Tibial nerve (tissue), 4 donors: ENCODE results near the gene ZIM2. TPM values are rescaled to one million over a fixed set of nuclear protein-coding genes. Genes with fewer than 3 reads are reported as not detected.

Experiments used
- DNase-seq, 2 donors: peaks; one replicate each; pipeline ENCODE4 v3.0.0-alpha.2; 2019; ENCODE audit warnings: low spot score in 2 of 2
- H3K27ac ChIP-seq, 4 donors: fragments of 200-600 bp; sonication (generic) in 3 of 4; one replicate each; pipeline ENCODE4 v1.5.1; 2017 to 2019; ENCODE audit warnings: mild to moderate bottlenecking in 1 of 4
- H3K27me3 ChIP-seq, 2 donors: fragments of 200-600 bp; sonication (generic) in 1 of 2; one replicate each; pipeline versions ENCODE4 v1.5.1 to v1.6.0; 2017 to 2019
- H3K36me3 ChIP-seq, 3 donors: fragments of 200-600 bp; sonication (generic); one replicate each; pipeline ENCODE4 v1.5.1; 2018 to 2019
- H3K4me1 ChIP-seq, 4 donors: fragments of 200-600 bp; sonication (generic) in 3 of 4; one replicate each; pipeline ENCODE4 v1.5.1; 2017 to 2019
- H3K4me3 ChIP-seq, 4 donors: fragments of 200-600 bp; sonication (generic) in 3 of 4; one replicate each; pipeline ENCODE4 v1.5.1; 2017 to 2019; ENCODE audit warnings: mild to moderate bottlenecking in 1 of 4, moderate library complexity in 1 of 4
- H3K9me3 ChIP-seq, 4 donors: fragments of 200-600 bp; sonication (generic) in 3 of 4; one replicate each; pipeline ENCODE4 v1.5.1; 2017 to 2019
- CTCF ChIP-seq, 5 experiments: fragments of 200-600 bp in 3 of 5; fragments of 450-650 bp in 2 of 5; sonication (generic) in 3 of 5; IDR thresholded peaks; one replicate each; pipeline ENCODE4 v1.5.1; 2016 to 2019; ENCODE audit warnings: antibody characterized with exemption in 5 of 5, mild to moderate bottlenecking in 3 of 5, moderate library complexity in 2 of 5
- EP300 ChIP-seq, 2 donors: sonication (generic); formaldehyde crosslinking; IDR thresholded peaks; one replicate each; pipeline ENCODE4 v1.6.1; 2017; ENCODE audit warnings: antibody characterized with exemption in 2 of 2, mild to moderate bottlenecking in 1 of 2
- POLR2A ChIP-seq, 2 donors: fragments of 450-650 bp; IDR thresholded peaks; one replicate each; pipeline ENCODE4 v1.6.1; 2017; ENCODE audit warnings: antibody characterized with exemption in 2 of 2, mild to moderate bottlenecking in 2 of 2, moderate library complexity in 2 of 2
- WGBS, 2 donors: methylation state at CpG; one replicate each; pipeline ENCODE4 v1.1.5; 2018; 5-methylcytosine and 5-hydroxymethylcytosine counted together
- total RNA-seq, 4 donors: library from RNA; depleted of rRNA; stranded (reverse); fragments of >200 nt; gene quantifications; one replicate each; pipeline ENCODE4 v1.1.0, GENCODE V29; 2016

ZIM2 gene
- total RNA-seq, 4 donors from 2014 or later = not detected

GRCh38 chr19:56759531-56759930 is 81.0 kb downstream of the ZIM2 start:
- H3K9me3 ChIP-seq = peaks cover 0 to 60% (median under 1%) of the 10 kb centered on the region in 4 donors
- no peaks in the 10 kb centered on the region for H3K4me1 ChIP-seq
- peaks cover 0 to 6% (median 0%) of the 10 kb centered on the region in 3 donors for H3K36me3 ChIP-seq
- H3K4me3 ChIP-seq = no peak overlapping the region
- no peak overlapping the region for H3K27ac ChIP-seq
- no peaks in the 10 kb centered on the region for H3K27me3 ChIP-seq
- TF ChIP-seq EP300 (IDR thresholded peaks at IDR 0.05) = no peak
- no peak for TF ChIP-seq POLR2A (IDR thresholded peaks at IDR 0.05)
- TF ChIP-seq CTCF (IDR thresholded peaks at IDR 0.05) = no peak
- WGBS, 2 donors = 86 to 89% methylated on average over 8 of the region's 8 CpGs
- DNase-seq = no peak

- no peak overlapping the region for H3K4me3 ChIP-seq
- 10 to 13% methylated on average over 6 of the region's 6 CpGs for WGBS, 2 donors
- H3K4me1 ChIP-seq = no peaks in the 10 kb centered on the region
- H3K36me3 ChIP-seq = no peaks in the 10 kb centered on the region
- no peak for TF ChIP-seq POLR2A (IDR thresholded peaks at IDR 0.05)
- no peak for TF ChIP-seq EP300 (IDR thresholded peaks at IDR 0.05)
- TF ChIP-seq CTCF (IDR thresholded peaks at IDR 0.05) = no peak
- no peak for DNase-seq
- H3K27me3 ChIP-seq = no peaks in the 10 kb centered on the region
- H3K27ac ChIP-seq = no peak overlapping the region
- peaks cover 0 to 33% (median 0%) of the 10 kb centered on the region in 4 donors for H3K9me3 ChIP-seq
Measured at GRCh38 chr19:56751078-56751489, 89.4 kb downstream of the ZIM2 start.

DNA sequence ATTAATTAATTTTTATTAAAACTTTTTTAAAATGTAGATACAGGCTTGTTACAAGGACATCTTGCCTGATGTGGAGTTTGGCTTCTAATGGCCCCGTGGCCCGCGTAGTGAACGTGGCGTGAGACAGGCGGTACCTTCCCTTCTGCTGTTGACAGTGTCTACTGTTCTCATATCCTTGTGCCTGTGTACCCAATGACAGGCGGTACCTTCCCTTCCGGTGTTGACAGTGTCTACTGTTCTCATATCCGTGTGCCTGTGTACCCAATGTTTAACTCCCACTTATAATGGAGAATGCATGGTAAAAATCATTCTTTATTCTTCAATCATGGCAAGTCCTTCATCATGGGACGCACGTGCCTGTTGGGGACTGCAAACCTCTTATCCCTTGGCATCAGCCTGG is 89.9 kb downstream of the ZIM2 start:
- H3K4me1 ChIP-seq = no peaks in the 10 kb centered on the region
- H3K4me3 ChIP-seq = no peak overlapping the region
- TF ChIP-seq CTCF (IDR thresholded peaks at IDR 0.05) (no peak), POLR2A (IDR thresholded peaks at IDR 0.05) (no peak), EP300 (IDR thresholded peaks at IDR 0.05) (no peak)
- H3K27ac ChIP-seq = no peak overlapping the region
- DNase-seq = no peak
- 70 to 71% methylated on average over 11 of the region's 11 CpGs for WGBS, 2 donors
- no peaks in the 10 kb centered on the region for H3K36me3 ChIP-seq
- no peaks in the 10 kb centered on the region for H3K27me3 ChIP-seq
- peaks cover 0 to 33% (median 0%) of the 10 kb centered on the region in 4 donors for H3K9me3 ChIP-seq

DNA sequence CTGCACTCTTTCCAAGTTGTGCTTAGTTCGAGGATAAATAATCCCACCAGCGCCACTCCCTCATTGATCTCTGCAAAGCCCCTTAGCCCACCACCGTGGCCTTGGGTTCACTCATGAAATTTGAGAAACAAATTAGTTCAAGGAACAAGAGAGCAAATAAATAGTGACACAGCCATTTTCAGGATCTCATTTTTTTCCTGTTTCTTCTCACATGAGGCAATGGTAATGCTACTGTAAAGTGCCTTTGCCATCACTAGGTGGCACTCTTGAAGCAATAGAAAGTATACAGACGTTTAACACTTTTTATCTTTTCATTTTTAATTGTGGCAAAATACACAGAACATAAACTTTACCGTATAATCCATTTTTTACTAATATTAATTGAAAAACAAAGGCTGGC is 92.1 kb downstream of the ZIM2 start:
- DNase-seq = peak in 1 of 2 donors; percentile 34
- 22% methylated on average over 5 of the region's 5 CpGs for WGBS, 2 donors
- TF ChIP-seq POLR2A (IDR thresholded peaks at IDR 0.05) = no peak
- peak; percentile 12 to 26 (median 24) for TF ChIP-seq CTCF (IDR thresholded peaks at IDR 0.05)
- H3K27me3 ChIP-seq = no peaks in the 10 kb centered on the region
- H3K27ac ChIP-seq = no peak overlapping the region
- no peaks in the 10 kb centered on the region for H3K4me1 ChIP-seq
- H3K36me3 ChIP-seq = no peaks in the 10 kb centered on the region
- H3K4me3 ChIP-seq = no peak overlapping the region
- peaks cover 0 to 39% (median 0%) of the 10 kb centered on the region in 4 donors for H3K9me3 ChIP-seq

DNA sequence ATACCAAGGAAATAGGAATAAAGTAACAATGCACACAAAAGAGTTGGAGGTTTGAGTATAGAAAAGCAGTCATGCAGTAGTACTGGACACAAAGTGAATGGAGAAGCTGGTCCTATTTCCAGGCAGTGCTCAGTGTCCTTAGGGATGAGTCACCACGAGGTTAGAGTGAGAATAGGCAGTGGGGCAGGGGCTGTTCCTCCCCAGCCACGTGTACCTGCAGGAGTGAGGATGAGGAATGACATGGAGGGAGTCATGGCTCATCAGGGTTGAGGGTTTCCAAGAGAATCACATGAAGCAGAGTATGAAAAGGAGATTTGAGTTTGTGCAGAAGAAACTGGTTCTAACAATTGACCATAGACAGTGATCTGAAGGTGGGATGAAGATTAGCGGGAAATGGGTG is 94.2 kb downstream of the ZIM2 start:
- 44 to 53% methylated on average over 3 of the region's 3 CpGs for WGBS, 2 donors
- no peak for DNase-seq
- peaks cover 0 to 35% (median 0%) of the 10 kb centered on the region in 4 donors for H3K9me3 ChIP-seq
- H3K4me1 ChIP-seq = no peaks in the 10 kb centered on the region
- H3K27ac ChIP-seq = no peak overlapping the region
- no peaks in the 10 kb centered on the region for H3K36me3 ChIP-seq
- no peak overlapping the region for H3K4me3 ChIP-seq
- no peaks in the 10 kb centered on the region for H3K27me3 ChIP-seq
- TF ChIP-seq POLR2A (IDR thresholded peaks at IDR 0.05) = no peak
- TF ChIP-seq EP300 (IDR thresholded peaks at IDR 0.05) = no peak
- no peak for TF ChIP-seq CTCF (IDR thresholded peaks at IDR 0.05)
